BE2C (cell line): ENCODE data around the gene GPER1.

Source experiments
- DNase-seq: peaks from one replicate; pipeline ENCODE4 v3.0.0-alpha.2; 2020
- H3K27me3 ChIP-seq: fragments of 250-450 bp; sonication (Bioruptor Pico); 2 replicates; pipeline ENCODE4 v1.5.1; 2020; ENCODE audit warnings: mild to moderate bottlenecking
- H3K36me3 ChIP-seq: fragments of 250-450 bp; sonication (Bioruptor Pico); 2 replicates; pipeline ENCODE4 v1.5.1; 2020; ENCODE audit warnings: mild to moderate bottlenecking
- H3K4me1 ChIP-seq: fragments of 250-450 bp; sonication (Bioruptor Pico); 2 replicates; pipeline ENCODE4 v1.5.1; 2020
- H3K4me3 ChIP-seq: 2 replicates; pipeline ENCODE4 v1.5.1; 2011; ENCODE audit warnings: low read depth, low read length
- H3K9me3 ChIP-seq: fragments of 250-450 bp; sonication (Bioruptor Pico); 2 replicates; pipeline ENCODE4 v1.5.1; 2020
- TF ChIP-seq, protein P1 (sequence below): IDR thresholded peaks from 2 replicates; pipeline ENCODE4 v1.5.1; 2012; ENCODE audit warnings: mild to moderate bottlenecking, low read depth, low read length

GPER1 gene

DNA sequence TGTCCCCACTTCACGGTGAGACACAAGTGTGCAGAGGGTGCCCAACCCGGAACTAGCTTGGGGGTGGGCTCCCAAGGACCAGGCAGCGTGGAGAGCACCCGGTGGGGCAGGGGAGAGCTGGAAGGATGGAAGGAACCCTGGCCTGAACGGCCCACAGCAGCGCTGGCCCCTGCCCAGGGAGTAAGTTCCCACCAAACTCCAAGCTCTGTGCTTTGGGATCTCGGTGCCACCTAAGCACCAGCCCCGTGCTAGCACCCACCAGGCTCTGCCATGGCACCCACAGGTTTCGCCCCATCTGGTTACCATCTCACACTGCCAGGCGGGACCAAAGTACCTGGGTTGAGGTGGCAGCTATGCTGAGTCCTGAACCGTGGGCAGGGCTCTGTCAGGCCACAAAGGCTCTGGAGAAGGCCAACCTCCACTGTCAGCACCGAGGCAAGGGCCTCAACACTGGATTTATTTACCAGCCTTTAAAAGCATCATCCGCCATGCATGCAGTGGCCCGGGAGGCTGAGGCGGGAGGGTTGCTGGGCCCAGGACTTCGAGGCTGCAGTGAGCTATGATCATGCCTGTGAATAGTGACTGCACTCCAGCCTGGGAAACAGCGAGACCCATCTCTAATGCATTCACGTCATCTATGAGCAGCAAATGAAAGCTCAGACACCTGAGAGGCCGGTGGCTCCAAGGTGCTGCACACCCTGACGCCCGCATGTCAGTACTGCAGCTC lies 16.0 kb downstream of the GPER1 start:
- Histone ChIP-seq H3K27me3 (no peaks in the 10 kb centered on the region), H3K36me3 (no peaks in the 10 kb centered on the region), H3K4me3 (no peak overlapping the region), H3K9me3 (no peaks in the 10 kb centered on the region), H3K4me1 (peaks cover 16% of the 10 kb centered on the region)
- no peak for DNase-seq
- TF ChIP-seq, protein P1, sequence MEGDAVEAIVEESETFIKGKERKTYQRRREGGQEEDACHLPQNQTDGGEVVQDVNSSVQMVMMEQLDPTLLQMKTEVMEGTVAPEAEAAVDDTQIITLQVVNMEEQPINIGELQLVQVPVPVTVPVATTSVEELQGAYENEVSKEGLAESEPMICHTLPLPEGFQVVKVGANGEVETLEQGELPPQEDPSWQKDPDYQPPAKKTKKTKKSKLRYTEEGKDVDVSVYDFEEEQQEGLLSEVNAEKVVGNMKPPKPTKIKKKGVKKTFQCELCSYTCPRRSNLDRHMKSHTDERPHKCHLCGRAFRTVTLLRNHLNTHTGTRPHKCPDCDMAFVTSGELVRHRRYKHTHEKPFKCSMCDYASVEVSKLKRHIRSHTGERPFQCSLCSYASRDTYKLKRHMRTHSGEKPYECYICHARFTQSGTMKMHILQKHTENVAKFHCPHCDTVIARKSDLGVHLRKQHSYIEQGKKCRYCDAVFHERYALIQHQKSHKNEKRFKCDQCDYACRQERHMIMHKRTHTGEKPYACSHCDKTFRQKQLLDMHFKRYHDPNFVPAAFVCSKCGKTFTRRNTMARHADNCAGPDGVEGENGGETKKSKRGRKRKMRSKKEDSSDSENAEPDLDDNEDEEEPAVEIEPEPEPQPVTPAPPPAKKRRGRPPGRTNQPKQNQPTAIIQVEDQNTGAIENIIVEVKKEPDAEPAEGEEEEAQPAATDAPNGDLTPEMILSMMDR = no peak

DNA sequence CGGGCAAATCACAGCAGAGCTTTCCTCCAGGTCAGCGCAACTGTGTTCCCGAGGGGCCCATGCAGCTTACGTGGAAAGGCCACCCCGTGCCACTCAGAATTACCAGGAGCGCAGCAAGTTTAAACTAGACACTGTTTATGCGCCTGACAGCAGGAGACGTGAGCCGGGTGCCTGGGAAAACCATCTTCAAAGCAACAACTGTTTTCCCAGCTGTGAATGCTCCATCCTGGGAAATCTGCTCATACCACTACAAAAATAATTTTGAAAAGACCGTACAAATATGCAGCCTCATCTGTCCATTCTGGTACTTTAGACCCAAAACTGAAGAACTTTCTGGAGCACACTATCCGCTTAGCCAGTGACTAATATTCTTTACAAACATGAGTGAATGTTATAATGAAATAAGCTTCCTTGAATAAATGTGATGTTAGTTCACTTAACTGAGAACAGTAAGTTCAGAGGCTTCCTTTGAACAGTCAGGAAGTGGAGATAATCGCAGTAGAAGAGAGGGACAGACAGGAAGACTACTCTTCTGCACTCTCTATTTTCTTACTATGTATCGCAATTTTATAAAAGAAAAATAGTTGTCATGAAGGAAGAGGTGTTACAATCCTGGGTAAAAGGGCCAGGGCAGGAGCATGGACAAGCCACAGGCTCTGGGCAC lies 16.7 kb downstream of the GPER1 start:
- H3K36me3 ChIP-seq = no peaks in the 10 kb centered on the region
- peaks cover 16% of the 10 kb centered on the region for H3K4me1 ChIP-seq
- DNase-seq = no peak
- no peak overlapping the region for H3K4me3 ChIP-seq
- H3K27me3 ChIP-seq = no peaks in the 10 kb centered on the region
- TF ChIP-seq, protein P1 = no peak
- no peaks in the 10 kb centered on the region for H3K9me3 ChIP-seq

DNA sequence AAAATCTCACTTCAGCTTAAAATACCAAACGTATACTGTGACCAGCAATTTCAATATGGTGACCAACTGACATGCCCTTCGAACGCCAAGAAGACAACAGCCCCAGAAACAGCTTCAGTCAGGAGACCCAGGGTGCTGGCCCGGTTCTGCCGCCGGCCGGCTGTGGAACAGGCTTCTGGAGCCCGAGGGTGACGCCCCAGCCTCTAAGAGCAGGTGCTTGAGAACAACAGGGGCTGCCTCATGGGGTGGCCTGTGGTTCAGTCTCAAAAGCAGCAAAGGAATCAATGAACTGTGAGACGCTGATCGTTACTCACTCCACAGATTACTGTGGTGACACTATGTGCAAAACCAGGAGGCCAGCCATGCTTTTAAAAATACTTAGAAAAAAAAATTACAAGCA lies 17.3 kb downstream of the GPER1 start:
- Histone ChIP-seq H3K4me1 (peaks cover 16% of the 10 kb centered on the region), H3K4me3 (no peak overlapping the region), H3K9me3 (no peaks in the 10 kb centered on the region), H3K27me3 (no peaks in the 10 kb centered on the region), H3K36me3 (no peaks in the 10 kb centered on the region)
- TF ChIP-seq, protein P1 = no peak
- no peak for DNase-seq

DNA sequence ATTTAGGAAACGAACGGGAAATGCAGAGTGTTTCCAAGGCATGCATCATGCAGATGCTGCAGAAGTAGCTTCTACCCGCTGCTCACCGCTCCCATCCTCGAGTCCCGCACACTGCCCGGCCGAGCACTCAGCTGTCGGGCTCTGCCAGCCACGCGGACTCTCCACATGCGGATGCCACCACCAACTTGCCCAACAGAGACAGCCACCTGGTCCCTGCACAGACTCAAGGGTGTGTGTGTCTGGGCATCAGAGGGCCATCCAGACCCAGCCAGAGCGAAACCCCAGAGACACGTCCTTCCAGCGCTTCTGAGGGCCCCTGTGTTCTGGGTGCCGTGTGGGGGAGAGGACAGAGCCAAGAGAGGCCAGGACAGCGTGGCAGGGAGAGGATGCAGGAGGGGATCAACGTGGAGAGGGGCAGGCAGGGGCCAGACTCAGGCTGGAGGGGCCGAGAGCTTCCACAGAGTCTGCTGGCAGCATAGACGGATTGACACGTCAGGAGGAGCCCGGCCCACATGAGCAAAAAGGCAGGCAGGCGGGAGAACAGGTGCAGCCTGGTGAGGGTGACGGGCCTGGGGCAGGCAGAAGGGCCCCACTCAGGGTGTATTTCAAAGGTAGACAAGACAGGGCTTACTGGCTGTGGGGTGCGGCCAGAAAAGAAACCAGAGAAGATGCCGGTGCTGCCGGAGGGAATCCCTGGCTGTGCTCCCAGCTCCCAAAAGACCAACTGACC lies 18.3 kb downstream of the GPER1 start:
- Histone ChIP-seq H3K27me3 (no peaks in the 10 kb centered on the region), H3K9me3 (no peaks in the 10 kb centered on the region), H3K4me3 (no peak overlapping the region), H3K36me3 (no peaks in the 10 kb centered on the region), H3K4me1 (peaks cover 7% of the 10 kb centered on the region)
- no peak for DNase-seq
- TF ChIP-seq, protein P1 = no peak

DNA sequence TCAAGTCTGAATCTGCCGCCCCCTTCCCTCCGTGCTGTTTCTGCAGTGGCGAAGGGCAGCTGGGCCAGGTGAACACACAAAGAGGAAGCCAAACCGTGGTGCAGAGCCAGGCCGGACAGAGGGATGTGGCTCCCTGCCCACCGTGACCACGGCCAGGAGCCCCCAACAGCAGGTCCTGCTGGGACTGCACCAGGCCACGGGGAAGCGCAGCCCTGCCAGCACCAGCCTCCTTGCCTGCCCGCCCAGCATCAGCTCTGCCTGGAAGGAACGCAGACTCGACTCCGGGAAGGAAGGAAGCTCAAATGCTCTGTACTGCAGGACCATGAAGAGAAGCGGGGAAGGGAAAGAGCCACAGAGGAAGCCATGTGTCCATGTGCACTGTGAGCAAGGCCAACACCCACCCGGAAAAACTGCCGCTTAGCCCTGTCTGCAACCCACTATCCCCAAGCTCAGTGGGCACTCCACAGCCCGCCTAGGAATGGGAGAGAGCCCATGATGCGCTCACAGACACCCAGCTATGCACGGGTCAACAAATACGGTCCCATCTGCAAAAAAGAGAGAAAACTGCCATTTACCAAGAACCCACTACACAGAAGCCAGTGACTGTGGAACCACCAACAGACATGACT lies 19.0 kb downstream of the GPER1 start:
- Histone ChIP-seq H3K4me1 (0 out of 2 replicates have a peak, but pooled peaks cover under 1% of the 10 kb centered on the region), H3K27me3 (no peaks in the 10 kb centered on the region), H3K4me3 (no peak overlapping the region), H3K9me3 (no peaks in the 10 kb centered on the region), H3K36me3 (no peaks in the 10 kb centered on the region)
- TF ChIP-seq, protein P1 = no peak
- DNase-seq = no peak
